DOHH2 (cell line): ENCODE results near the gene PPM1H.

Experiments
- H3F3A ChIP-seq: fragments of 200-600 bp; sonication (generic), shearing (Covaris generic); 2 replicates; pipeline ENCODE4 v1.6.0; 2016; ENCODE audit warnings: antibody characterized with exemption, mild to moderate bottlenecking; ENCODE audit not compliant: control insufficient read depth, insufficient read depth
- H3K27ac ChIP-seq: fragments of 200-600 bp; sonication (generic); 2 replicates; pipeline ENCODE4 v1.5.1; 2014; ENCODE audit warnings: low read depth, mild to moderate bottlenecking, low read length, moderate library complexity
- H3K27me3 ChIP-seq: fragments of 200-600 bp; sonication (generic); 2 replicates; pipeline ENCODE4 v1.6.1; 2014; ENCODE audit warnings: mild to moderate bottlenecking, low read length, mixed read lengths; ENCODE audit not compliant: control insufficient read depth
- H3K36me3 ChIP-seq: fragments of 200-600 bp; sonication (generic); 2 replicates; pipeline ENCODE4 v1.6.1; 2014; ENCODE audit warnings: mild to moderate bottlenecking, low read length, moderate library complexity, mixed read lengths; ENCODE audit not compliant: control insufficient read depth
- H3K4me1 ChIP-seq: fragments of 200-600 bp; sonication (generic); 2 replicates; pipeline ENCODE4 v1.6.1; 2014; ENCODE audit warnings: mild to moderate bottlenecking, low read length, mixed read lengths; ENCODE audit not compliant: control insufficient read depth
- H3K4me2 ChIP-seq: fragments of 200-600 bp; sonication (generic); 2 replicates; pipeline ENCODE4 v1.6.0; 2014; ENCODE audit warnings: mild to moderate bottlenecking, low read length, moderate library complexity
- H3K4me3 ChIP-seq: fragments of 200-600 bp; sonication (generic); 2 replicates; pipeline ENCODE4 v1.5.1; 2014; ENCODE audit warnings: mild to moderate bottlenecking, low read length, mixed read lengths
- H3K79me2 ChIP-seq: fragments of 200-600 bp; sonication (generic); 2 replicates; pipeline ENCODE4 v1.6.1; 2014; ENCODE audit warnings: mild to moderate bottlenecking, low read length, mixed read lengths; ENCODE audit not compliant: control insufficient read depth
- H3K9me2 ChIP-seq: fragments of 200-600 bp; sonication (generic); replicated peaks from 2 replicates; pipeline ENCODE4 v1.6.1; 2014; ENCODE audit warnings: mild to moderate bottlenecking, low read length, mixed read lengths; ENCODE audit not compliant: control insufficient read depth
- H3K9me3 ChIP-seq: fragments of 200-600 bp; sonication (generic); 2 replicates; pipeline ENCODE4 v1.6.1; 2014; ENCODE audit warnings: antibody characterized with exemption, low read length, mixed read lengths; ENCODE audit not compliant: control insufficient read depth, insufficient read depth
- H4K20me1 ChIP-seq: fragments of 200-600 bp; sonication (generic); 2 replicates; pipeline ENCODE4 v1.6.0; 2014; ENCODE audit warnings: low read depth, mild to moderate bottlenecking, antibody characterized with exemption, low read length, moderate library complexity; ENCODE audit not compliant: control insufficient read depth, insufficient read depth
- EZH2phosphoT487 ChIP-seq: fragments of 200-600 bp; sonication (generic); IDR thresholded peaks from 2 replicates; pipeline ENCODE4 v1.6.1; 2017; ENCODE audit warnings: borderline replicate concordance, mild to moderate bottlenecking, antibody characterized with exemption, low read length, moderate library complexity, mixed read lengths
- TF ChIP-seq, protein P1 (sequence below): fragments of 200-600 bp; sonication (generic); IDR thresholded peaks from one replicate; pipeline ENCODE4 v1.5.1; 2014; ENCODE audit warnings: antibody characterized with exemption, mild to moderate bottlenecking, low read depth, low read length; ENCODE audit not compliant: poor library complexity, severe bottlenecking

The PPM1H gene

DNA sequence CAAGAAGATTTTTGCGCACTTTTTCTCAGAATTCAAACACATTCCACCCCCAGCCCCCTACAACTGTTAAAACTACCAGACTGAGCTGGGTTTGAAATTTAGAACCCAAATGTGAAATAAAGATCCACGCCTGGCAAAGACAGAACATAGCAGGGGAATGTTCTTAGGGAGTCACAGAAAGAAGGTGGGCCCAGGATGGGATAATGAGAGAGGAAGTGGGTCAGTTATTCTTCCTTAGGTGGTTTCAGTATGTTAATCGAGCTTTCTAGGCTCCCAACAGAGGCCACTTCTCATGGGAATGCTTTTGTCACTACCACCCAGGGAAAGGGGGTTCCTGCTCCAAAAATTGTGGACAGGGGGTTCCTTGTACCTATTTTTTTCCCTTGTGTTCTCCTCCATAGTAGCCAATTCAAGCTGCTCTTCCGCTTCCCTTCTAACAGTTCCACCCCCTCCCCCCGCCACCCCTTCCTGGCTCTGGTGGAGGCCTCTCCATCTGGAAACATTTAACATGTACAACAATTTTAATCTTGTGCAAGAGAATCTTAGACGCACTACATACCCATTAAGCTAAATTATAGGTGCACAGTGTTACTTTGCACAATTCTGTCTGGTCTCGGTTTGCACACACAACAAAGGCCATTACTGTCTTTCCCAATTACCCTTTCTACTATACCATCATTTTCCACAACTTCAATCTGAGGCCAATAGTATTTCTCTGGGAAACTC, 250.2 kb downstream of the PPM1H start:
- no peaks in the 10 kb centered on the region for H3F3A ChIP-seq
- H3K27me3 ChIP-seq, result no peaks in the 10 kb centered on the region; the same call in 1 of the 2 replicates
- H3K79me2 ChIP-seq, result no peaks in the 10 kb centered on the region
- H3K27ac ChIP-seq, result no peak overlapping the region
- no peak overlapping the region for H3K4me3 ChIP-seq
- H3K9me3 ChIP-seq, result no peaks in the 10 kb centered on the region; the same call in 1 of the 2 replicates
- no peaks in the 10 kb centered on the region for H3K9me2 ChIP-seq
- TF ChIP-seq, protein P1, sequence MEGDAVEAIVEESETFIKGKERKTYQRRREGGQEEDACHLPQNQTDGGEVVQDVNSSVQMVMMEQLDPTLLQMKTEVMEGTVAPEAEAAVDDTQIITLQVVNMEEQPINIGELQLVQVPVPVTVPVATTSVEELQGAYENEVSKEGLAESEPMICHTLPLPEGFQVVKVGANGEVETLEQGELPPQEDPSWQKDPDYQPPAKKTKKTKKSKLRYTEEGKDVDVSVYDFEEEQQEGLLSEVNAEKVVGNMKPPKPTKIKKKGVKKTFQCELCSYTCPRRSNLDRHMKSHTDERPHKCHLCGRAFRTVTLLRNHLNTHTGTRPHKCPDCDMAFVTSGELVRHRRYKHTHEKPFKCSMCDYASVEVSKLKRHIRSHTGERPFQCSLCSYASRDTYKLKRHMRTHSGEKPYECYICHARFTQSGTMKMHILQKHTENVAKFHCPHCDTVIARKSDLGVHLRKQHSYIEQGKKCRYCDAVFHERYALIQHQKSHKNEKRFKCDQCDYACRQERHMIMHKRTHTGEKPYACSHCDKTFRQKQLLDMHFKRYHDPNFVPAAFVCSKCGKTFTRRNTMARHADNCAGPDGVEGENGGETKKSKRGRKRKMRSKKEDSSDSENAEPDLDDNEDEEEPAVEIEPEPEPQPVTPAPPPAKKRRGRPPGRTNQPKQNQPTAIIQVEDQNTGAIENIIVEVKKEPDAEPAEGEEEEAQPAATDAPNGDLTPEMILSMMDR, result no peak
- TF ChIP-seq EZH2phosphoT487, result no peak
- H3K4me1 ChIP-seq, result no peaks in the 10 kb centered on the region
- no peaks in the 10 kb centered on the region for H3K36me3 ChIP-seq
- H3K4me2 ChIP-seq, result no peak overlapping the region
- no peaks in the 10 kb centered on the region for H4K20me1 ChIP-seq

DNA sequence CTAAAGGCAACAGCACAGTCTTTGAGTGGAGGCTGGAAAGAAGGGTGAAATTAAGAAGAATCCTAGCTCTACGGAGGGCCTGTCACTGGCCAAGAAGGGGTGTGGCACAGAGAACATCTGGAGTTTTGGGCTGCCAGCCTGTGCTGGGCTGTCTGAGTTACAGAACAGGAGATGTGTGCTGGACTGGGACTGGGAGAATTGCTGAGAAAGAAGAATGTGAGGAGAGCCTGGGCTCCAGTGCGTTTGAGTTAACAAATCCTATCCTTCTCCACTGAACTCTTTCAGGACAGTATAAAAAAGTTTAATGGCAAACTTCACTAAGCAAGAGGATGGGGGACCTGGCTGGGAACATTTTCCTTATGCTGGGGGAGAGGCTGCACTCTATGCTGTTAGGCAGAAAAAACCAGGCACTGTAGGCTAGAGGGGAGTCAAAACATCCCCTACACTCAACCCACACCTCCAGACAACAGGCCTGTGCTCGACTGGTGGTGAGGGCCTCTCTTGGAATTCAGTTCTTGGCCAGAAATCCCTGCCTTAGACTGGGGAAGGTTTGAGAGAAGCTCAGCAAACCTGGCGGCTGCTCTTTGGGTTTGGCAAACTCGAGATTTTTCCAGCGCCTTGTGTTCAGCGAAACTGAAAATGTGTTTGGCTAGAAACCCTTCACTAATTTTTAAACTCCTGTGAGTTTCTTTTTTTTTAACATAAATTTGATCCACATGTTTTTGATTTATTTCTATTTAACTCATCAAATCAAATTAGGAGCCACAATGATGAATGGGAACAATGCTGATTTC, 251.0 kb downstream of the PPM1H start:
- H3K36me3 ChIP-seq, result no peaks in the 10 kb centered on the region
- H3K79me2 ChIP-seq, result no peaks in the 10 kb centered on the region
- no peaks in the 10 kb centered on the region; the same call in 1 of the 2 replicates for H3K9me3 ChIP-seq
- no peak for TF ChIP-seq EZH2phosphoT487
- TF ChIP-seq, protein P1, result no peak
- no peaks in the 10 kb centered on the region for H3K4me1 ChIP-seq
- no peak overlapping the region for H3K4me2 ChIP-seq
- H3F3A ChIP-seq, result no peaks in the 10 kb centered on the region
- no peaks in the 10 kb centered on the region for H4K20me1 ChIP-seq
- no peaks in the 10 kb centered on the region; the same call in 1 of the 2 replicates for H3K27me3 ChIP-seq
- no peaks in the 10 kb centered on the region for H3K9me2 ChIP-seq
- no peak overlapping the region for H3K4me3 ChIP-seq
- H3K27ac ChIP-seq, result no peak overlapping the region

DNA sequence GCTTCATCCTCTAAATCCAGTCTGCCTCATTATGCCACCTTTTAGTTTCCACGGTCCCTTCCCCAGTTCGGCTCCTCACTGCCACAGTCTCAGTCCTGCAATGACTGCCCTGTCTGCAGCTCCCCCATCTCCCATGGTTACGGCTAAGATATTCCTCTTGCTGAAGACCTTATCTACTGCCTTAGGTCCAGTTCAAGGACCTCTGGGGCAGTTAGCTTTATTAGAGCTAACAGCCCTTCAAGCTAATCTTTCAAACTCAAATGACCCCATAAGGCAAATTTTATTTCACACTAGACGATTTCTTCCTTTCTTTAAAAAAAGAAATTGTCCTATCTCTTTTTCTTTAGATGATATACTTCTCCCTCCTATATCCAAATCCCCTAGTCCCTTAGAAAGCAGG, 253.6 kb downstream of the PPM1H start:
- no peaks in the 10 kb centered on the region for H3K36me3 ChIP-seq
- no peak overlapping the region for H3K27ac ChIP-seq
- no peaks in the 10 kb centered on the region for H3K27me3 ChIP-seq
- H3K9me2 ChIP-seq, result no peaks in the 10 kb centered on the region
- TF ChIP-seq, protein P1, result no peak
- TF ChIP-seq EZH2phosphoT487, result no peak
- H3K4me1 ChIP-seq, result no peaks in the 10 kb centered on the region
- no peaks in the 10 kb centered on the region for H3F3A ChIP-seq
- no peak overlapping the region for H3K4me3 ChIP-seq
- H3K4me2 ChIP-seq, result no peak overlapping the region
- H3K79me2 ChIP-seq, result no peaks in the 10 kb centered on the region
- H4K20me1 ChIP-seq, result no peaks in the 10 kb centered on the region
- H3K9me3 ChIP-seq, result peaks cover 12% of the 10 kb centered on the region; the same call in 1 of the 2 replicates
